H1 (cell line): Measurements from ENCODE around the gene DNAJC27.

Experiments
- CTCF ChIP-seq, 3 experiments: IDR thresholded peaks; 1 replicate in 2 of 3; 2 replicates in 1 of 3; pipeline versions ENCODE4 v1.5.1 to v1.6.1; 2011; ENCODE audit warnings: low read length in 3 of 3, mild to moderate bottlenecking in 3 of 3, inconsistent platforms in 2 of 3, low read depth in 1 of 3, moderate library complexity in 1 of 3; ENCODE audit not compliant: insufficient read depth in 1 of 3; ENCODE audit errors: control extremely low read depth in 1 of 3
- EZH2 ChIP-seq: fragments of 200-600 bp; sonication (generic); IDR thresholded peaks from 2 replicates; pipeline ENCODE4 v1.7.1; 2012; ENCODE audit warnings: low read depth, mild to moderate bottlenecking, moderate library complexity, low read length, inconsistent platforms; ENCODE audit not compliant: severe bottlenecking
- GTF2F1 ChIP-seq: IDR thresholded peaks from 2 replicates; pipeline ENCODE4 v1.6.1; 2012; ENCODE audit warnings: low read depth, low read length, improper control_type of control experiment, borderline replicate concordance
- NRF1 ChIP-seq: IDR thresholded peaks from 2 replicates; pipeline ENCODE4 v1.6.1; 2011; ENCODE audit warnings: mild to moderate bottlenecking, low read depth, low read length, improper control_type of control experiment

DNA sequence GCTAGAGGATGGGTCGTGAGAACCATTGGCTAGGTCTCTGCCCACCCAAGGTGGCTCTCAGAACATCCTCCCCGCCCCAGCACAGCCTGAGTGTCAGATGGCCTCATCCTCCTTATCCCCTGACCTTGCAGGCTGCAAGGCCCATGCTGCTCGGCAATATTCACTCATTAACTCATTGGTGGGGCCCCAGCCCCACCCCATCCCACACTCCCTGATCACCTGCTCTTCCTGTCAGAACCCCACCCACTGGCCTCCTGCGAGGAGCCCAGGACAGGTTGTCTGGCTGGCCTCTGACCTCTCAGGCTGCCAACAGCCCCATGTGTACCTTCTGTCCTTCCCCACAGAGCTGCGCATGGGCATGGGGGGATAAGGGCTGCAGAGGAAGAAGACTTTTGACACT is 57.0 kb downstream of the DNAJC27 start:
- TF ChIP-seq GTF2F1 (no peak), CTCF (IDR thresholded peaks at IDR 0.05; ENCODE audit: control extremely low read depth in 1 of 3, insufficient read depth in 1 of 3, low read depth in 1 of 3, low read length in 3 of 3) (no peak), EZH2 (no peak), NRF1 (no peak)
